Activated CD4-positive, alpha-beta T cell treated with anti-CD3 and anti-CD28 coated beads for 36 hours (primary cell): ENCODE results near the gene MXI1. TPM values are rescaled to one million over a fixed set of nuclear protein-coding genes. Genes with fewer than 3 reads are reported as not detected.
"Not testable (repeated sequence)": the region's sequence is repeated elsewhere in the genome, so short reads cannot be mapped to it uniquely, and the experiment has no call there.

Experiments
- ATAC-seq: fragments of 200-7000 bp; cut with Tn5 transposase; one replicate; pipeline ENCODE4 v1.10.0; 2021; ENCODE audit warnings: mild to moderate bottlenecking, moderate library complexity
- CTCF ChIA-PET: fragments of 350-600 bp; sonication (Branson Sonifier 250); formaldehyde crosslinking; loops from one replicate; lab custom pipeline; 2021; ENCODE audit warnings: antibody characterized with exemption; lab: Charles Lee
- POLR2A ChIA-PET: fragments of 350-600 bp; sonication (Branson Sonifier 250); formaldehyde crosslinking; loops from one replicate; lab custom pipeline; 2021; ENCODE audit warnings: antibody characterized with exemption, inconsistent platforms; lab: Charles Lee
- DNase-seq: peaks from one replicate; pipeline ENCODE4 v3.0.0-alpha.2; 2020
- H3K27ac Mint-ChIP-seq: one replicate; pipeline ENCODE4 v1.8.0; 2021; ENCODE audit warnings: mixed read lengths
- H3K27me3 Mint-ChIP-seq: one replicate; pipeline ENCODE4 v1.8.0; 2021; ENCODE audit warnings: mixed read lengths
- H3K36me3 Mint-ChIP-seq: one replicate; pipeline ENCODE4 v1.8.0; 2021; ENCODE audit warnings: low read depth, mixed read lengths
- H3K4me1 Mint-ChIP-seq: one replicate; pipeline ENCODE4 v1.8.0; 2021; ENCODE audit warnings: mixed read lengths
- H3K4me3 Mint-ChIP-seq: one replicate; pipeline ENCODE4 v1.8.0; 2021; ENCODE audit warnings: mild to moderate bottlenecking, moderate library complexity, mixed read lengths
- H3K9me3 Mint-ChIP-seq: one replicate; pipeline ENCODE4 v1.8.0; 2021; ENCODE audit warnings: low read depth, mixed read lengths
- intact Hi-C, 2 experiments: fragments of 100-400 bp; cut with DNase I in 1 of 2; cut with micrococcal nuclease in 1 of 2; formaldehyde crosslinking; loops; one replicate each; pipeline versions ENCODE4 v1.14.2 to v1.15.1; 2022 to 2024; cut with DNase I, micrococcal nuclease
- total RNA-seq, 2 experiments: library from RNA; stranded (reverse); gene quantifications; one replicate each; pipeline ENCODE4 v1.2.3, GENCODE V29; 2021

The MXI1 gene
- total RNA-seq, 2 experiments from 2014 or later = 49.7 to 75.7 TPM

GRCh38 chr10:110233846-110234245 lies 26.4 kb downstream of the MXI1 start:
- peaks cover 3% of the 10 kb centered on the region for H3K4me1 Mint-ChIP-seq
- no peak for ATAC-seq
- no peaks in the 10 kb centered on the region for H3K9me3 Mint-ChIP-seq
- CTCF ChIA-PET = interaction anchor here (1.0 to 1.8 kb wide), 3 partner anchors 27 to 45 kb away, joined by 5 to 6 read pairs (median 5); partner anchors contain the start of gene MXI1
- POLR2A ChIA-PET = no interaction called here
- intact Hi-C loops = no loop called here
- H3K36me3 Mint-ChIP-seq = peaks cover 29% of the 10 kb centered on the region
- H3K4me3 Mint-ChIP-seq = no peak overlapping the region
- no peak overlapping the region for H3K27ac Mint-ChIP-seq
- DNase-seq = no peak
- H3K27me3 Mint-ChIP-seq = no peaks in the 10 kb centered on the region

- Mint-ChIP-seq H3K36me3 (peaks cover 24% of the 10 kb centered on the region), H3K4me1 (peaks cover 30% of the 10 kb centered on the region), H3K4me3 (no peak overlapping the region), H3K9me3 (no peaks in the 10 kb centered on the region), H3K27me3 (no peaks in the 10 kb centered on the region), H3K27ac (no peak overlapping the region)
- no peak for ATAC-seq
- intact Hi-C loops = no loop called here
- no peak for DNase-seq
- POLR2A ChIA-PET = no interaction called here
- CTCF ChIA-PET = no interaction called here
Observed at GRCh38 chr10:110237894-110238480, 30.6 kb downstream of the MXI1 start.

GRCh38 chr10:110239892-110240291 lies 32.5 kb downstream of the MXI1 start:
- no peak for ATAC-seq
- ChIA-PET CTCF (interaction anchor here (0.9 to 1.4 kb wide), 5 partner anchors 11 to 24 kb away, joined by 3 to 5 read pairs (median 3); no protein-coding TSS in a partner anchor), POLR2A (no interaction called here)
- Mint-ChIP-seq H3K9me3 (no peaks in the 10 kb centered on the region), H3K4me1 (peaks cover 34% of the 10 kb centered on the region), H3K27ac (no peak overlapping the region), H3K4me3 (no peak overlapping the region), H3K36me3 (peaks cover 28% of the 10 kb centered on the region), H3K27me3 (no peaks in the 10 kb centered on the region)
- no peak for DNase-seq
- intact Hi-C loops = no loop called here

- ATAC-seq (peak; percentile 72), DNase-seq (no peak)
- Mint-ChIP-seq H3K4me3 (no peak overlapping the region), H3K36me3 (peaks cover 42% of the 10 kb centered on the region), H3K9me3 (no peaks in the 10 kb centered on the region), H3K27ac (no peak overlapping the region), H3K27me3 (peaks cover 6% of the 10 kb centered on the region), H3K4me1 (peaks cover 36% of the 10 kb centered on the region)
- CTCF ChIA-PET = interaction anchor here (0.9 to 2.6 kb wide), 5 partner anchors 10 to 306 kb away, joined by 3 to 9 read pairs (median 4); no protein-coding TSS in a partner anchor
- POLR2A ChIA-PET = no interaction called here
- intact Hi-C loops = no loop called here
Observed at GRCh38 chr10:110241407-110241806, 34.0 kb downstream of the MXI1 start.

- no peak overlapping the region for H3K4me3 Mint-ChIP-seq
- peaks cover 46% of the 10 kb centered on the region for H3K36me3 Mint-ChIP-seq
- H3K27ac Mint-ChIP-seq = no peak overlapping the region
- no peaks in the 10 kb centered on the region for H3K9me3 Mint-ChIP-seq
- ChIA-PET POLR2A (no interaction called here), CTCF (interaction anchor here (0.9 to 2.6 kb wide), 5 partner anchors 10 to 305 kb away, joined by 3 to 9 read pairs (median 4); no protein-coding TSS in a partner anchor)
- H3K27me3 Mint-ChIP-seq = peaks cover 9% of the 10 kb centered on the region
- H3K4me1 Mint-ChIP-seq = peaks cover 36% of the 10 kb centered on the region
- DNase-seq (no peak), ATAC-seq (peak; percentile 42)
- intact Hi-C loops = no loop called here
Observed at GRCh38 chr10:110241841-110242240, 34.4 kb downstream of the MXI1 start.

- ChIA-PET POLR2A (no interaction called here), CTCF (interaction anchor here (1.0 to 2.6 kb wide), 4 partner anchors 13 to 47 kb away, joined by 3 to 9 read pairs (median 4); no protein-coding TSS in a partner anchor)
- peaks cover 49% of the 10 kb centered on the region for H3K36me3 Mint-ChIP-seq
- H3K4me3 Mint-ChIP-seq = no peak overlapping the region
- no peak for DNase-seq
- no peak overlapping the region for H3K27ac Mint-ChIP-seq
- ATAC-seq = no peak
- no peaks in the 10 kb centered on the region for H3K9me3 Mint-ChIP-seq
- intact Hi-C loops = no loop called here
- H3K27me3 Mint-ChIP-seq = peaks cover 12% of the 10 kb centered on the region
- peaks cover 36% of the 10 kb centered on the region for H3K4me1 Mint-ChIP-seq
Observed at GRCh38 chr10:110242511-110242910, 35.1 kb downstream of the MXI1 start.

GRCh38 chr10:110244550-110244949 lies 37.1 kb downstream of the MXI1 start:
- H3K27me3 Mint-ChIP-seq = peaks cover 15% of the 10 kb centered on the region
- CTCF ChIA-PET = interaction anchor here (0.5 to 2.7 kb wide), 10 partner anchors 15 to 305 kb away, joined by 3 to 8 read pairs (median 4); partner anchors contain the start of gene MXI1

GRCh38 chr10:110247833-110248232 lies 40.4 kb downstream of the MXI1 start:
- H3K27ac Mint-ChIP-seq, CTCF ChIA-PET, POLR2A ChIA-PET, intact Hi-C loops, H3K9me3 Mint-ChIP-seq, ATAC-seq, H3K4me3 Mint-ChIP-seq, DNase-seq: not testable (repeated sequence)
- peaks cover 36% of the 10 kb centered on the region for H3K4me1 Mint-ChIP-seq
- peaks cover 16% of the 10 kb centered on the region for H3K27me3 Mint-ChIP-seq
- H3K36me3 Mint-ChIP-seq = peaks cover 39% of the 10 kb centered on the region

More at GRCh38 chr10:110244550-110244949, 37.1 kb downstream of the MXI1 start:
- no peak for ATAC-seq
- Mint-ChIP-seq H3K36me3 (peaks cover 42% of the 10 kb centered on the region), H3K9me3 (no peaks in the 10 kb centered on the region), H3K4me1 (peaks cover 35% of the 10 kb centered on the region), H3K4me3 (no peak overlapping the region), H3K27ac (no peak overlapping the region)
- DNase-seq = no peak
- POLR2A ChIA-PET = interaction anchor here (0.6 to 1.0 kb wide), 2 partner anchors 13 to 25 kb away, joined by 3 read pairs; no protein-coding TSS in a partner anchor
- intact Hi-C loops = no loop called here

- DNase-seq (peak; percentile 32), ATAC-seq (peak; percentile 74)
- H3K27ac Mint-ChIP-seq = not testable (repeated sequence)
Observed at GRCh38 chr10:110249489-110249888, 42.1 kb downstream of the MXI1 start.

GRCh38 chr10:110251392-110251791 lies 44.0 kb downstream of the MXI1 start:
- CTCF ChIA-PET = interaction anchor here (1.2 to 1.4 kb wide), 4 partner anchors 9 to 113 kb away, joined by 4 to 8 read pairs (median 4); no protein-coding TSS in a partner anchor
- peak; percentile 86 for ATAC-seq
- DNase-seq, H3K9me3 Mint-ChIP-seq, POLR2A ChIA-PET, H3K4me3 Mint-ChIP-seq: not testable (repeated sequence)
- peak overlapping the region; percentile 32 for H3K27ac Mint-ChIP-seq
- H3K27me3 Mint-ChIP-seq = peaks cover 15% of the 10 kb centered on the region
- intact Hi-C loops = loop anchor here (1.0 to 2.0 kb wide), 2 partner anchors 17 to 44 kb away; partner anchors contain the start of gene MXI1 (in 1 of the 2)
- peaks cover 39% of the 10 kb centered on the region for H3K4me1 Mint-ChIP-seq
- peaks cover 37% of the 10 kb centered on the region for H3K36me3 Mint-ChIP-seq

More at GRCh38 chr10:110249489-110249888, 42.1 kb downstream of the MXI1 start:
- POLR2A ChIA-PET = interaction anchor here (1.5 kb wide), 1 partner anchor 20 kb away, joined by 7 read pairs; no protein-coding TSS in a partner anchor
- CTCF ChIA-PET = interaction anchor here (0.6 to 1.2 kb wide), 3 partner anchors 83 to 273 kb away, joined by 4 to 5 read pairs (median 4); no protein-coding TSS in a partner anchor
- H3K27me3 Mint-ChIP-seq = peaks cover 22% of the 10 kb centered on the region
- H3K9me3 Mint-ChIP-seq, intact Hi-C loops, H3K4me3 Mint-ChIP-seq: not testable (repeated sequence)
- peaks cover 42% of the 10 kb centered on the region for H3K4me1 Mint-ChIP-seq
- H3K36me3 Mint-ChIP-seq = peaks cover 43% of the 10 kb centered on the region

- peaks cover 2% of the 10 kb centered on the region for H3K9me3 Mint-ChIP-seq
- no peak for DNase-seq
- peaks cover 10% of the 10 kb centered on the region for H3K27me3 Mint-ChIP-seq
- H3K4me1 Mint-ChIP-seq = peaks cover 39% of the 10 kb centered on the region
- H3K27ac Mint-ChIP-seq = no peak overlapping the region
- intact Hi-C loops = no loop called here
- H3K36me3 Mint-ChIP-seq = peaks cover 33% of the 10 kb centered on the region
- ATAC-seq = no peak
- CTCF ChIA-PET = interaction anchor here (1.2 to 1.4 kb wide), 4 partner anchors 9 to 114 kb away, joined by 4 to 8 read pairs (median 4); no protein-coding TSS in a partner anchor
- H3K4me3 Mint-ChIP-seq = no peak overlapping the region
- POLR2A ChIA-PET = interaction anchor here (0.7 kb wide), 1 partner anchor 55 kb away, joined by 3 read pairs; no protein-coding TSS in a partner anchor
Observed at GRCh38 chr10:110252151-110252550, 44.7 kb downstream of the MXI1 start.
